Activated T-cell treated with anti-CD3 and anti-CD28 coated beads for 24 hours (primary cell): Measurements from ENCODE around the gene REPS1.

Experiments used
- DNase-seq: peaks from one replicate; pipeline ENCODE4 v3.0.0-alpha.2; 2020; ENCODE audit warnings: low read depth

REPS1 gene

GRCh38 chr6:138920906-138921305 is 67.1 kb downstream of the REPS1 start:
- no peak for DNase-seq

DNA sequence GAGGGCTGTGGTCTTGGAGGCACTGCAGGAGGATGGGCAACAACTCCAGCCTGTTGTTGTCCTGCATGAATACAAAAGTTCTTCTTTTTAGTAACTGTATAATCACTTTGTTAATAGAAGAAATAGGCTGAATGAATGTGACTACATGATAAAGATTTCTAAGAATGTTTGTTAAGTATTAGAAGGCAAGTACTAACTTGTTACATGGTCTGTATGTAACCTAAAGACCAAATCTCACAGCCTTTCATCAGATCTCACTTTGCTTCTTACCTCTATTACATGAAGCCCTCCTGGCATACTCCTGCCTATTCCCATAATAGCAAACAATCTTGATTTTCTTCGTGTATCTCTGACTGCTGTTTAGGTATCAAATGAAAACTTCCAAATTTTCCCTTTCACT is 73.4 kb downstream of the REPS1 start:
- no peak for DNase-seq

GRCh38 chr6:138912308-138912707 is 75.7 kb downstream of the REPS1 start:
- DNase-seq = no peak

- DNase-seq = no peak
Measured at GRCh38 chr6:138909975-138910374, 78.1 kb downstream of the REPS1 start.

GRCh38 chr6:138909511-138909910 is 78.5 kb downstream of the REPS1 start:
- no peak for DNase-seq

GRCh38 chr6:138907167-138907566 is 80.9 kb downstream of the REPS1 start:
- no peak for DNase-seq

DNA sequence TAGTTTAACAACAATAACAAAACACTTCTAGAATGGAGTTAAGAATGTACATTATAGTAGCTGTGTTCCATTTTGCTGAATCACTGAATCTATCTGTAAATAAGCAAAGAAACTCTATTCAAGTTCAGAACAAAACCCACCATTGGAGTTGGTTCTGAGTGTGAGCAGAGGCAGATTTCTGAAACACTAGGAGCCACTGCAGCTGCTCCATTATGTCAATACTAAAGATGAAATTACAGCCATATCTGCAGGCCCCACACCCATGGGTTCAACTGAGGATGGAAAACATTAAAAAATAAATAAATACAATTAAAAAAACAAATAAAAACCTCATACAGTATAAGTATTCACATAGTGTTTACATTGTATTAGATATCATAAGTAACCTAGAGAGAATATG is 91.0 kb downstream of the REPS1 start:
- DNase-seq = no peak

DNA sequence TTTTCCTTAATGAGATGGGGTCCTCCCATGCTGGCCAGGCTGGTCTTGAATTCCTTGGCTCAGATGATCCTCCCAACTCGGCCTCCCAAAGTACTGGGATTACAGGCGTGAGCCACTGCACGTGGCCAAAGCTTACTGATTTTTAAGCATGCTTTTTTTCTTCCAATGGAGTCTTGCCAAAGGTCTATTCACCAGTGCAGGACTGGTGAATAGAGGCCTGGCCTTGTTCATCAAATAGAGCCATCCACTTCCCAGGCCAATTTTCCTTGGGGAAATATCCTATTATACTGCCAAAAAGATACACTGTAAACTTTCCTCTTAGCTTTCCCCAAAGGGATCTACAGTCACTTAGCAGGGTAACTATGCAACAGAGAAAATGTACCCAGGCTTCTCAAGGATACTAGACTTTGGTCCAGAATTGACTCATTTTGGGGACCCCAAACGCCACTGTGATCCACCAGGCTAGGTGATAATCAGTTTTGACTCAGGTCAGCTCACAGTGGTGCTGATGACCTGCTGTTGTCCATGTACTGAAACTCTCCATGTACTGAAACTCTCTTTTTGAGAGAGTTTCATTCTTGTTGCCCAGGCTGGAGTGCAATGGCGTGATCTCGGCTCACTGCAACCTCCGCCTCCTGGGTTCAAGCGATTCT is 91.8 kb downstream of the REPS1 start:
- DNase-seq = no peak

DNA sequence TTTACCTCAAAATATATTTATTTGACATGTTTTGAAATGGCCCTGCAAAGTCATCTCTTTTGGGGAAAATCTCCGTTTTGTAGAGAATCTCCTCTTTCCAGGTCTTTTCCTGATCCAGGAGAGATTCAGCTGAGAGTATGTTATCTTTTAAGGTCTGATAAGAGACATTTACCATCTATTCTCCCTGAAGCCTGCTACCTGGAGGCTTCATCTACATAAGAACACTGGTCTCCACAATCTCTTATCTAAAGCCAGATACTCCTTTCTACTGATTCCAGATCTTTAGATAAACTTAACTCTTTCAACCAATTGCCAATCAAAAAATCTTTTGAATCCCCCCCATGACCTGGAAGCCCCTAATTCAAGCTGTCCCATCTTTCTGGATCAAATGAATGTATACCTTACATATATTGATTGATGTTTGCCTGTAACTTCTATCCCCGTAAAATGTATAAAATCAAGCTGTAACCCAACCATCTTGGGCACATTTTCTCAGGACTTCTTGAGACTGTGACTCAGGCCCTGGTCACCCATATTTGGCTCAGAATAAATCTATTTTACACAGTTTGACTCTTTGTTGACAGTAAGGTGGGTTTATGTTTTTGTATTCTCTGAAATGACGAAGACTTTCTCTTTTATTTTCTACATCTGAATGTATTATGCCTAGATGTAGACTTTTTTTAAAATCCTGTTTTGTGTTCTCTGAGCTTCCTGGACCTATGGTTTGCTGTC is 96.6 kb downstream of the REPS1 start:
- DNase-seq = no peak

- DNase-seq = no peak
Measured at GRCh38 chr6:138885156-138885819, 102.8 kb downstream of the REPS1 start.

- DNase-seq = no peak
Measured at GRCh38 chr6:138882369-138883017, 105.6 kb downstream of the REPS1 start.

DNA sequence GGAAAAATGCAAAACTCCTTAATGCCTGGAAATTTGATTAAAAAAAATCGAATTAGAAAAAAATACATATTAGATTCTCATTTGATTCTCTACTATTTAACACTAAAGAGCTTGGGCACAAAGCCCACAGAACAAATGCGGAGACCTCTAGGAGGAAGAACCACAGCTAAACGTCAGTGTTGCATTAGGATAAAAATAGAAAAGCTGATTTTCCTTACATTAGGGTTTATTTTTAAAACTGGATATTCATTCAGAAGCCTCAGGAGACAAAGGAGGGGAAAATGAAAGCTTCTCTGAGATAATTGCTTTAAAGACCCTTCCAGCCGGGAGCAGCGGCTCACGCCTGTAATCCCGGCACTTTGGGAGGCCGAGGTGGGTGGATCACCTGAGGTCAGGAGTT is 114.9 kb downstream of the REPS1 start:
- no peak for DNase-seq

DNA sequence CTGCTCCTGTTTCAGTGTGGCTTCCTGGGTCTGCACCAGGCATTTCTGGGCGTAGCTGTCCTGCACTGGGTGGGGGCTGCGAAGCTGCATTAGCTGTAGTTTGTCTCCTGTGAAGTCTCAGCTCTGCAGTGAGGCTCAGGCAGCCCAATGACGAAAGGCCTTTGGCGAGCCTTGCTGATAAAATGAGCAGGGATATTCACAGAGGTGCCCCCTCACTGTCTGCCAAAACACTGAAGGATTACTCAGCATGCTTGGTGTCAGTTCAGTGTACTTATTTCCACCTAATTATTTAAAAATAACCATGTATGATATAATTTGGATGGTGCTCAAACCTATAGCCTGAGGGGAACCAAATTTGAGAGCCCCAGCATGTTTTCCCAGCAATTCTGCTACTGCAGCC is 118.7 kb downstream of the REPS1 start:
- no peak for DNase-seq

GRCh38 chr6:138868181-138868580 is 119.9 kb downstream of the REPS1 start:
- DNase-seq = no peak

DNA sequence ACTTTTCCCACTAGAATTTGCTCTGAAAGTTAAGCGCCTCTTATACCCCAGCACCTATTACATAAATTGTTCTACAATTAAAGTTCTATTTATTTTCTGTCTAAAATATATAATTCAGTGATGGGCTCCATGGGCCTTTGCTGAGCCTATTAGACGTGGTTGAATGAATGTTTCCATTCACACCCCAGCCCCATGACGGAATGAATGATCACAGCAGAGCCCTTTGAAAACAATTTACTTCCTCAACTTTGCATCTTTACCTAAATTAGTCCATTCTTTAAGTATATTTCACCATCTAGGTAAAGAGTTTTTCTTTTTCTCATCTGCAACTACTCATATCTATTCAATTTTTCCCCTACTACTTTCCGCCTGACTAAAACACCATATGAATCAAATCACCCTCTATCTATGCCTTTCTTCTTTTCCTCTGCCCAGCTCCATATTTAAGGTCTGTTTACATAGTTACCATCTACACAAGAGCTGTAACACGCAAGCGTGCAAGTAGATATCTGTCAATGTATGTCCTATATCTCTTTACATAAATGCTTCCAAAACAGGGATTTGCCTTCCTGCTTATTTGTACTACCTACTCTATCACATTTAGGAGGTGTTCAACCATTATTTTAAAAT is 122.5 kb downstream of the REPS1 start:
- DNase-seq = no peak

DNA sequence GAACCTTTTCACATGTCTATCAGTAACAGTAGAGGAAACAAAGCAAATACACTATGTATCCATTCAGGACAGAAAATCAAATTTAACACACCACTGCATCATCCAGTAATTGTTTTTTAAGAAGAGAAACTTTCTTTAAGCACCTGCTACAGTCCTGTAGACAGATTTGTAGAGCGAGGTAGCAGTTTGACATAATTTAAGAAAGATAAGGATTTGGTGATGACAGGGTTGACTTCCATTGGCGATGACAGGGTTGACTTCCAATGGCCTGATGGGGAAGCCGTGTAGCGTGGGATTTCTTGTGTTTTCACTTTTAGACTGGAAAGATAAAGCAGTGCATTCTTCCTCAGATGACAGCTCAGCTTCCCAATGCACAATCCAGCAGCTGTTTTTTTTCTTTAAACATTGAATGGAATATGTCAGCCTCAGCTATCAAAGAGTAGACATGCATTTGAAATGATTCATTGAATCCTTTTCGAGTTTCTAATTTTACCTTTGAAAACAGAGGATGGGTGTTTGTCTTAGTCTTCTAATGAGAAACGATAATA is 123.6 kb downstream of the REPS1 start:
- DNase-seq = no peak

DNA sequence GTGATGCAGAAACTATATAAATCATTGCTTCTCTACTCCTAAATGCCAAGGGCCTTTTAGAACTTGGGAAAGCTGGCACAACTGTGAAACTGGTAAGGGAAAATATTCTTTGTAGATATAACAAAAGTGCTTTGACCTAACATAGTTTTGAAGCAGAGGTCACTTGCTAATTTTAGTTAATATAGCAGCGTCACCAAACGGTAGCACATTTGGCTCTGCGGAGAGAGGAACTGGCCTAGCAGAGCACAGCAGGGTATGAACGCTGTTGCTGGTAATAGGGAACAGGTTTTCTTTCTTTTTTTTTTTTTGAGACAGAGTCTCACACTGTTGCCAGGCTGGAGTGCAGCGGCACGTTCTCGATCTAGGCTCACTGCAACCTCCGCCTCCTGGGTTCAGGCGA is 124.7 kb downstream of the REPS1 start:
- DNase-seq = no peak

DNA sequence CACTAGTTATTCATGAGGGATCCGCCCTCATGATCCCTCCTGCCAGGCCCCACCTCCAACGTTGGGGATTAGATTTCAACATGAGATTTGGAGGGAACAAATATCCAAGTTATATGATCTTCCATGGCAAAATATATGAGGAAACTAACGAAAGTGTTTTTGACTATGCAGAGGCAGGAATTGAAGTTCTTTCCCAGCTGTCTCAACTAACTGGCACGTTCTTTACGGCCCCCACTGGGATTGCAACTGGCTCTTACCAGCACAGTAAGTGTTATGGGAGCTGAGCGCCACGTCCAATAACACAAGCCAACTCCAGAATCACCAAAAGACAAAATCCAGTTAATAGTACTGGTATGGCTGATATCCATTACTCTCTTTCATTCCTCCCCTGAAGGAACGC is 125.6 kb downstream of the REPS1 start:
- DNase-seq = no peak

GRCh38 chr6:138857775-138858174 is 130.3 kb downstream of the REPS1 start:
- no peak for DNase-seq

DNA sequence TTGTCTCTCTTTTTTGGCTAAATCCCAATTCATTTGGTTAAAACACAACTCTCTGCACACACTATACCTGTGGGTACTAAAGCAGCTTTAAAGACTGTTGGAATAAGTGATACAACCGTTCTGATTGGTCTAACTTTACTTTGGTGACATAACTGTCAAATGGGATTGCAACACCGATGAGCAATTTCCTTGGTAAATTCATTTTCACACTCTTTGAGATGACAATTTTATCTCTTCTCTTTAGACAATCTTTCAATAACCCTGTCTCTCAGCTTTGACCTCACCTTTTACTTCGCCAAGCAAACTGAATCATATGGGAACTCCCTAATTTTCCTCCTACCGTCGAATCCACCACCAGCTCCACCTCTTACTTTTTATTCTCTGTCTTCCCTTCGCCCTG is 131.4 kb downstream of the REPS1 start:
- DNase-seq = no peak
